Astrocyte (in vitro differentiated cells and primary cell): Measurements from ENCODE around the gene PDZK1.

ENCODE experiments used
- CTCF ChIP-seq: IDR thresholded peaks from 2 replicates; pipeline ENCODE4 v1.5.1; 2011; ENCODE audit warnings: low read depth, mild to moderate bottlenecking, inconsistent platforms, low read length, moderate library complexity; ENCODE audit not compliant: insufficient read depth
- EZH2 ChIP-seq: IDR thresholded peaks from 2 replicates; pipeline ENCODE4 v1.6.1; 2012; ENCODE audit warnings: mild to moderate bottlenecking, low read length, inconsistent platforms; ENCODE audit not compliant: insufficient read depth

DNA sequence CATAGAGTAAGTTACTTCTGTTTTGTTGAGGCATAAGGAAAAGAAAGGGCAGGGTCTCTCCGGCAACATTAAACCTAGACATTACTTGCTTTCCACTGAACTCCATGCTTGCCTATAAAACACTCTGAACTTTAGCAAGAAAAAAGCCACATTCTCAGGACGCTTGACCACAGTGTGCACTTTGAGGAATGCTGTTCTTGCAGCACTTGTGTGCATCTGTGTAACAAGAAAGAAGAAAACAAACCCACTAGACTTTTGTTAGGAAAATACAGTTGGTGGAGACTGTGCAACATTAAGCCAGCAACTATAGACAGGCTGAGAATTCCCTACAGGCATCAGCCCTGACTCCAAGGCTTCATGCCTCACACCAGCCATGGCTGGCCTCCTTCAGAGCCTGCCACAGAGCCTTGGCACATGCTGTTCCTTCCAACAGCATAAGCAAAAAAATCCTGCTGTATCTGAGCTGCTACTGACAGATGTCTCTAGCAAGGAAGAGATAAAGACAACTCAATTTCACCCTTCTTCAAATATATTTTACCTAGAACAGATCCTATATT is 5.8 kb downstream of the PDZK1 start:
- TF ChIP-seq CTCF, result no peak
- no peak for TF ChIP-seq EZH2
